Dedifferentiated amniotic fluid mesenchymal stem cell (primary cell): ENCODE data around the gene AFG3L2.
A peak's percentile ranks its signal among the peaks of the same experiment; 100 is the strongest.

Experiments used
- DNase-seq: peaks from one replicate; pipeline ENCODE4 v3.0.0-alpha.2; 2016; ENCODE audit errors: extremely low spot score

Gene AFG3L2

GRCh38 chr18:12325726-12326245 is 51.2 kb downstream of the AFG3L2 start:
- no peak for DNase-seq

- no peak for DNase-seq
These were observed 51.9 kb downstream of the AFG3L2 start for GRCh38 chr18:12324991-12325725.

- DNase-seq, result no peak
These were observed 55.7 kb downstream of the AFG3L2 start for GRCh38 chr18:12321333-12321732.

- no peak for DNase-seq
These were observed 58.2 kb downstream of the AFG3L2 start for GRCh38 chr18:12318857-12319256.

- no peak for DNase-seq
These were observed 58.7 kb downstream of the AFG3L2 start for GRCh38 chr18:12318334-12318697.

- DNase-seq, result no peak
These were observed 59.2 kb downstream of the AFG3L2 start for GRCh38 chr18:12317664-12318333.

- no peak for DNase-seq
These were observed 61.1 kb downstream of the AFG3L2 start for GRCh38 chr18:12315911-12316310.

GRCh38 chr18:12315490-12315889 is 61.5 kb downstream of the AFG3L2 start:
- DNase-seq, result no peak

- no peak for DNase-seq
These were observed 62.3 kb downstream of the AFG3L2 start for GRCh38 chr18:12314591-12315305.

- DNase-seq, result no peak
These were observed 63.3 kb downstream of the AFG3L2 start for GRCh38 chr18:12313530-12314245.

GRCh38 chr18:12312976-12313375 is 64.1 kb downstream of the AFG3L2 start:
- peak; percentile 43 for DNase-seq

GRCh38 chr18:12310762-12311161 is 66.3 kb downstream of the AFG3L2 start:
- no peak for DNase-seq

- no peak for DNase-seq
These were observed 67.3 kb downstream of the AFG3L2 start for GRCh38 chr18:12309683-12310198.

GRCh38 chr18:12308386-12309100 is 68.5 kb downstream of the AFG3L2 start:
- peak; percentile 93 for DNase-seq

GRCh38 chr18:12307701-12308385 is 69.2 kb downstream of the AFG3L2 start, which contains the start of gene TUBB6:
Gene TUBB6, plus strand, starts transcription at chr18:12308241. Its CDS starts 52 bp downstream, at chr18:12308293.
- DNase-seq, result peak; percentile 65

- DNase-seq, result peak; percentile 72
These were observed 70.0 kb downstream of the AFG3L2 start for GRCh38 chr18:12306752-12307700.

GRCh38 chr18:12305930-12306629 is 70.9 kb downstream of the AFG3L2 start:
- DNase-seq, result no peak

- no peak for DNase-seq
These were observed 71.8 kb downstream of the AFG3L2 start for GRCh38 chr18:12305211-12305610.
